Osteocyte (in vitro differentiated cells): ENCODE results near the gene KSR1. TPM values are rescaled to one million over a fixed set of nuclear protein-coding genes. Genes with fewer than 3 reads are reported as not detected.

Experiments used
- DNase-seq: peaks from one replicate; pipeline ENCODE4 v3.0.0; 2021; ENCODE audit warnings: mixed read lengths; ENCODE audit not compliant: unreplicated experiment; ENCODE audit errors: extremely low spot score
- H3K27ac Mint-ChIP-seq: one replicate; pipeline ENCODE4 v1.8.0; 2021; ENCODE audit warnings: mild to moderate bottlenecking, mixed read lengths; ENCODE audit not compliant: unreplicated experiment
- H3K27me3 Mint-ChIP-seq: one replicate; pipeline ENCODE4 v1.8.0; 2021; ENCODE audit warnings: mixed read lengths; ENCODE audit not compliant: unreplicated experiment
- H3K36me3 Mint-ChIP-seq: one replicate; pipeline ENCODE4 v1.8.0; 2021; ENCODE audit warnings: mixed read lengths; ENCODE audit not compliant: unreplicated experiment
- H3K4me1 Mint-ChIP-seq: one replicate; pipeline ENCODE4 v1.8.0; 2021; ENCODE audit warnings: mixed read lengths; ENCODE audit not compliant: unreplicated experiment
- H3K4me3 Mint-ChIP-seq: one replicate; pipeline ENCODE4 v1.8.0; 2021; ENCODE audit warnings: mild to moderate bottlenecking, moderate library complexity, mixed read lengths; ENCODE audit not compliant: unreplicated experiment
- H3K9me3 Mint-ChIP-seq: one replicate; pipeline ENCODE4 v1.8.0; 2021; ENCODE audit warnings: mixed read lengths; ENCODE audit not compliant: unreplicated experiment
- total RNA-seq: library from RNA; stranded (reverse); gene quantifications from 2 replicates; pipeline ENCODE4 v1.2.1, GENCODE V29; 2021
- TF ChIP-seq, protein P1 (sequence below): fragments of 200-600 bp; sonication (generic); IDR thresholded peaks from 2 replicates; pipeline ENCODE4 v1.5.0; 2021; ENCODE audit warnings: antibody characterized with exemption, mild to moderate bottlenecking, moderate library complexity

KSR1 gene
- total RNA-seq, 1 donor from 2014 or later = 63.4 TPM

- TF ChIP-seq, protein P1, sequence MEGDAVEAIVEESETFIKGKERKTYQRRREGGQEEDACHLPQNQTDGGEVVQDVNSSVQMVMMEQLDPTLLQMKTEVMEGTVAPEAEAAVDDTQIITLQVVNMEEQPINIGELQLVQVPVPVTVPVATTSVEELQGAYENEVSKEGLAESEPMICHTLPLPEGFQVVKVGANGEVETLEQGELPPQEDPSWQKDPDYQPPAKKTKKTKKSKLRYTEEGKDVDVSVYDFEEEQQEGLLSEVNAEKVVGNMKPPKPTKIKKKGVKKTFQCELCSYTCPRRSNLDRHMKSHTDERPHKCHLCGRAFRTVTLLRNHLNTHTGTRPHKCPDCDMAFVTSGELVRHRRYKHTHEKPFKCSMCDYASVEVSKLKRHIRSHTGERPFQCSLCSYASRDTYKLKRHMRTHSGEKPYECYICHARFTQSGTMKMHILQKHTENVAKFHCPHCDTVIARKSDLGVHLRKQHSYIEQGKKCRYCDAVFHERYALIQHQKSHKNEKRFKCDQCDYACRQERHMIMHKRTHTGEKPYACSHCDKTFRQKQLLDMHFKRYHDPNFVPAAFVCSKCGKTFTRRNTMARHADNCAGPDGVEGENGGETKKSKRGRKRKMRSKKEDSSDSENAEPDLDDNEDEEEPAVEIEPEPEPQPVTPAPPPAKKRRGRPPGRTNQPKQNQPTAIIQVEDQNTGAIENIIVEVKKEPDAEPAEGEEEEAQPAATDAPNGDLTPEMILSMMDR = no peak
- no peaks in the 10 kb centered on the region for H3K27me3 Mint-ChIP-seq
- peaks cover 46% of the 10 kb centered on the region for H3K4me1 Mint-ChIP-seq
- DNase-seq = no peak
- H3K9me3 Mint-ChIP-seq = no peaks in the 10 kb centered on the region
- no peak overlapping the region for H3K4me3 Mint-ChIP-seq
- no peak overlapping the region for H3K27ac Mint-ChIP-seq
- H3K36me3 Mint-ChIP-seq = peaks cover 2% of the 10 kb centered on the region
Observed at GRCh38 chr17:27568216-27568615, 112.0 kb downstream of the KSR1 start.

DNA sequence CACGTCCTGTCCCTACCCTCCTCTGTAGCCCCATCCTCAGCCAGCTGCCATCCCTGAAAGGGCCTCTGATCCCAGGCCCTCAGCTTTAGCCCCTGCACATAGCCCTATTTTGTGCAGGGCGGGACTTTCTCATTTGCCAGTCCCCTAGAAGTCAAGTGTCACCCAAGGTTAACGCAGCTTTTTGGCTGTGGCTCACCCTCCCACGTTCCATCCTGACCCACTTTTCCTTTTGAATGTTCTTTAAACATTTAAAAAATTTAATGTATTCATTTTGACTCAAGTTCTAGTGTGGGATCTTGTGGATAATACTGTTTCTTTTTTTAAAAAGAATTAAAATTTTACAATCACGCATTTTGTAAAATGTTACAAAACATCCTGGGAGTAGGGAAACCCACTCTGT lies 112.6 kb downstream of the KSR1 start:
- Mint-ChIP-seq H3K4me3 (no peak overlapping the region), H3K36me3 (peaks cover 2% of the 10 kb centered on the region), H3K27ac (no peak overlapping the region)

GRCh38 chr17:27569257-27569722 lies 113.0 kb downstream of the KSR1 start:
- Mint-ChIP-seq H3K27ac (no peak overlapping the region), H3K9me3 (no peaks in the 10 kb centered on the region), H3K27me3 (no peaks in the 10 kb centered on the region), H3K4me1 (peaks cover 55% of the 10 kb centered on the region), H3K4me3 (no peak overlapping the region), H3K36me3 (peaks cover 2% of the 10 kb centered on the region)
- TF ChIP-seq, protein P1 = peak; percentile 55
- DNase-seq = no peak

More for the DNA sequence above, 112.6 kb downstream of the KSR1 start:
- Mint-ChIP-seq H3K27me3 (no peaks in the 10 kb centered on the region), H3K9me3 (no peaks in the 10 kb centered on the region), H3K4me1 (peaks cover 50% of the 10 kb centered on the region)
- DNase-seq = no peak
- TF ChIP-seq, protein P1 = no peak

DNA sequence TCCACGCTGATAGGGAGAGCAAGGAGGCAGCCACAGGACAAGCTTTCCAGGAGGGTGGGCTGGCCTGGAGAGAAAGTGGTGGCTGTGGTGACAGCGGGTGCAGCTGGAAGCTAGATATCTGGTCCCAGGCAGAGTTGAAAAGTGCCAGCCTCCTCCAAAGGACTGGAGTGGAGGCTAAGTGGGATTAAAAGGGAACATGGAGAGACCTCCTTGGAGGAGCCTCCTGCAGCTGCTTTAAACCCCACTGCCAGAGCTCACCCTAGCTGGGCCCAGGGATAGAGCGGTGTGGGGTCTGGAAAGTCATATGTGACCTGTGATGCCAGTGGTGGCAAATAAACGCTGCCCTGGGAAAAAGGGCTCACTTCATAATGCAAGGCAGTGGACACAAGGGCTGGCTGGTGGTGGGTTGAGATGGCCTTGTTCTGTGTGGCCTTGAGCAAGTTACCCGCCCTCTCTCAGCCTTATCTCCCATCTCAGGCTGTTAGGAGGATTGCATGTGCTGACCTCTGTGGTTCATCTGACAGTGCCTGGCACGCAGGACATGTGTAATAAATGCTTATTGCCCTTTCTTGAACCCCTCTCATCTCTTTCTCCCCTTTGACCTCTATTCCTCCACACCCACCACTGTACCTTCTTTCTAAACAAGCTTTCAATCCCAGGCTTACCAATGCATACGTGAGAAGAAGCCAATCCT lies 113.8 kb downstream of the KSR1 start:
- H3K4me3 Mint-ChIP-seq = no peak overlapping the region
- TF ChIP-seq, protein P1 = no peak
- no peaks in the 10 kb centered on the region for H3K9me3 Mint-ChIP-seq
- H3K27ac Mint-ChIP-seq = no peak overlapping the region
- H3K4me1 Mint-ChIP-seq = peaks cover 60% of the 10 kb centered on the region
- no peaks in the 10 kb centered on the region for H3K27me3 Mint-ChIP-seq
- no peak for DNase-seq
- H3K36me3 Mint-ChIP-seq = peaks cover 2% of the 10 kb centered on the region

GRCh38 chr17:27570578-27570914 lies 114.3 kb downstream of the KSR1 start:
- Mint-ChIP-seq H3K9me3 (no peaks in the 10 kb centered on the region), H3K27me3 (no peaks in the 10 kb centered on the region), H3K4me3 (no peak overlapping the region), H3K36me3 (peaks cover 2% of the 10 kb centered on the region), H3K27ac (peak overlapping the region; percentile 41), H3K4me1 (peaks cover 60% of the 10 kb centered on the region)
- TF ChIP-seq, protein P1 = no peak
- DNase-seq = no peak
